HG02759 (cell line): Measurements from ENCODE around the gene CKAP4.

ENCODE experiments used
- ATAC-seq: cut with Tn5 transposase; IDR thresholded peaks from one replicate; pipeline ENCODE4 v1.9.1; 2021; ENCODE audit warnings: mild to moderate bottlenecking, moderate library complexity; ENCODE audit not compliant: unreplicated experiment

Gene CKAP4

DNA sequence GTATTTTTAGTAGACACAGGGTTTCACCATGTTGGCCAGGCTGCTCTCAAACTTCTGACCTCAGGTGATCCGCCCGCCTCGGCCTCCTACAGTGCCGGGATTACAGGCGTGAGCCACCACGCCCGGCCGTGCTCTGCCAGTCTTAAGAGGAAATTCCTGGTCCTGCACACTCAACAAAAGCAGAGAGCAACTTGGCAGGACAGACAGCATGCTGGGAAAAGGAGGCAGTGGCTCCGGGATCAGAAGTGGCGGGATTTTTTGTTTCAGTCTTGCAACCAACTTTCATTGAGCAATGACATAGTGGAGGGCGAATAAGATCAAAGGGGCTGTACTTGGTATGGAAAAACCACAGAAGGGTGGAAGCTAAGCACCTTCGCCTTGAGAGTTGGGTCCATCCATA lies 2.1 kb downstream of the CKAP4 start:
- ATAC-seq, result no peak

DNA sequence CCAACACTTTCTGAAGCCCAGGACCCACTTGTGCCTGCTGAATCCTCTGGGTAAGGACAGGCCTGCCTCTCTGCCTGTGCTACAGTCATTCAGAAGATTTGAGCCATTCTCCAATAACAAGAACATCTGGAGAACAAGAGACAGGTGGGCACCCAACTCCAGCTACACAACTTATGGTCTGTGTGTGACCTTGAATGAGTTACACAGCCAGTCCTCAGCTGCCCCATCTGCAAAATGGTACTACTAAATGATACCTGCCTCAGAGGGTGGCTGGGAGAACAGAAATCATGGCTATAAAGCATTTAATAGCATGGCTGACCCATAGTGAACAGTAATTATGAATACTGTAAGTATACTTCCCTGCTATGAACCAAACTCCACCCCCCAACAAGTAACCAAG lies 4.2 kb downstream of the CKAP4 start:
- ATAC-seq, result no peak

- no peak for ATAC-seq
These were observed 7.0 kb downstream of the CKAP4 start for GRCh38 chr12:106240821-106241220.

DNA sequence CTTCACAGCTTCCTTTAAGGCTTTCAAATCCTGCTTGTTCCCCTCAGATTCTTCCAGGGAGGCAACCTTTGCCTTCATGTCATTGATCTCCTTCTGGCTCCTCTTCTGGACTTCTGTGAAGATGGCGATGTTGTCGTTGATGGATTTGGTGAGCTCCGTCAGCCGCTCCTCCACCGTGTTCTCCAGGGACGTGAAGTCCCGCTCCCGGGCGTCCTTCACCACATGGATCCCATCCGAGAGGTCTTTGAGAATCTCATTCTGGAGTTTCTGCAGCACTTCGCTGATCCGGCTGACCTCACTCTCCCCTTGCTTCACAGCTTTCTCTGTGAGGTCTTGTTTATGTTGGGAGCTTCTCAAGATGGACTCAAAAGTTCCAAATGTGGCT lies 7.9 kb downstream of the CKAP4 start:
- no peak for ATAC-seq

DNA sequence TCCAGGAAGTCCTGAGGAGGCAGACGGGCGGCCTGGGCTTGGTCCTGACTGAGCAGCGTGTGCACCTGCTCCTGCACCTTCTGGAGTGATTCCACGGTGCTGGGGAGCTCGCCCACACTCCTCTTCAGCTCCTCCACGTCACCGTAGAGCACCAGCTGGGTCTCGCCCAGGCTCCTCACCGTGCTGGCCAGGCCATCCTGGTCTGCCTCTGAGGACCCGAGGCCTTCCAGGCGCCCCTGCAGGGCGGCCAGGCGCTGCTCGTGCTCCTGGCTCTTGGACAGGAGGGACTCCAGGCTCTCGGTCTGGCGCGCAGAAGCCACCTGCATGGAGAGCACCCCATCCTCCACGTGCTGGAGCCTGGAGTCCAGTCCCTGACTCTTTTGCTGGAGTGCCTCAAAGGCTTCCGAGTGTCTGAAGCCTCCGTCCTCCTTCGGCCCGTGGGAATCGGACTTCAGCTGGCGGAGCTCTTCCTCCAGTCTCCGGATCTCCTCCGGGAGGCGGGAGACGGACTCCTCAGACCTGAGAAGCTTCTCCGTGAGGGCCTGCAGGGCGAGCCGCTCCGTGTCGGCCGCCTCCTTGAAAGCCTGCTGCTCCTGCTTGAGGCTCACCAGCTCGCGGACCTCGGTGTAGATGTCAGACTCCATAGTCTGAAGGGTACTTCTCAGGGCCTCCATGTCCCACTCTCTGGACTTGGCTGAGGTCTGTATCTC lies 8.4 kb downstream of the CKAP4 start:
- ATAC-seq, result no peak

GRCh38 chr12:106238146-106238545 lies 9.7 kb downstream of the CKAP4 start:
- ATAC-seq, result no peak

DNA sequence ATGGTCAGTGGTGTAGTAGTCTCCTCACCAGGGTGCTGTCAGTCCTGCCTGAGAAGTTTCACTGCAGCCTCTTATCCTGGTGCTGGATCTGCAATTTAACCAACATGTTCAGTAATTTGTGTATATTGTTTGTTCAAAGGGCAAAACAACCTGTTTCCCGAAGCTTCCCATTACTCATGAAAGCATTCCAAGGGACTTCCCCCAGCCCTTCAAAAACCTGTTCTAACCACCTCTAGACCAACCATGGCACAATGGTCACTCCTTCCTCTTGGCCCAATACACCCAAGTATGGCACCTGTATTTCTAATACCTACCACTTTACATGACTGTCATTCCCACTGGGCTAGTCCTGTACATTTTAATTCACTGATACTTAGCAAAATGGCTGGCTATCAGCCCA lies 12.1 kb downstream of the CKAP4 start:
- no peak for ATAC-seq

DNA sequence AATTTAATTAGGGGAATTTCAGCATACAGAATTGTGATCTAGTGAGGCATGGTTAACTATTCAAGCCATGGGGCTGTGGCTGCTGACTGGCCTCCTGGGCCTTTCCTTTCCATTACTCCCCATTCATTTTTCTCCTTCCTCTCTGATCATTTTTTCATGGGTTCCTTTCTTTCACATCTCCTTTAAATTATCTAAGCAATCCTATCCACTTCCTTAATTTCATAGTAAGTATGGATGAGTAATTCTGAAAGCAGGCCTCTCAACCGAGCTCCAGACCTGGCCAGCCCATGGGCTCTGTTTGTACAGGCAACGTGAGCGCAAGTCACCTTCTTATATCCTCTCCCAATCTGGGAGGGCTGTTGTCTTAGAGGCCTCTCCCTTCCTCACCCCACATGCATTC lies 13.4 kb downstream of the CKAP4 start:
- no peak for ATAC-seq

DNA sequence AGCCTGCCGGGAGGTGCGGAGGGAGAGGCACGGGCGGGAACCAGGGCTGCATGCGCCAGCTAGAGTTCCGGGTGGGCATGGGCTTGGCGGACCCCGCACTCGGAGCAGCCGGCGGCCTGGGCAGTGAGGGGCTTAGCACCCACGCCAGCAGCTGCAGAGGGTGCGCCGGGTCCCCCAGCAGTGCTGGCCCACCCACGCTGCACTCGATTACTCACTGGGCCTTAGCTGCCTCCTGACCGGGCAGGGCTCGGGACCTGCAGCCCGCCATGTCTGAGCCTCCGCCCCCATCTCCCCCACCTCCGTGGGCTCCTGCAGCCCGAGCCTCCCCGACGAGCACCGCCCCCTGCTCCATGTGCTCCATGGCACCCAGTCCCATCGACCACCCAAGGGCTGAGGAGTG lies 14.8 kb downstream of the CKAP4 start:
- no peak for ATAC-seq

- ATAC-seq, result no peak
These were observed 18.7 kb downstream of the CKAP4 start for GRCh38 chr12:106229036-106229591.

DNA sequence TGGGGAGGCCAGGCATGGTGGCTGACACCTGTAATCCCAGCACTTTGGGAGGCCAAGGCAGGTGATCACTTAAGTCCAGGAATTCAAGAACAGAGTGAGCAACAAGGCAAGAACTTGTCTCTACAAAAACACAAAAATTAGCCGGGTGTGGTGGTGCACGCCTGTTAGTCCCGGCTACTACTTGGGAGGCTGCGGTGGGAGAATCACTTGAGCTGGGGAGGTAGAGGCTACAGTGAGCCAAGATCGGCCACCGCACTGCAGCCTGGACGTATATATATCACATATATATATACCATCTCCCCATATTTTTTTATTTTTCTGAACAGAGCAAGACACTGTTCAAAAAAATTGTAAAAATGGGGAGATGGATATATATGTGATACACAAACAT lies 19.5 kb downstream of the CKAP4 start:
- ATAC-seq, result no peak

DNA sequence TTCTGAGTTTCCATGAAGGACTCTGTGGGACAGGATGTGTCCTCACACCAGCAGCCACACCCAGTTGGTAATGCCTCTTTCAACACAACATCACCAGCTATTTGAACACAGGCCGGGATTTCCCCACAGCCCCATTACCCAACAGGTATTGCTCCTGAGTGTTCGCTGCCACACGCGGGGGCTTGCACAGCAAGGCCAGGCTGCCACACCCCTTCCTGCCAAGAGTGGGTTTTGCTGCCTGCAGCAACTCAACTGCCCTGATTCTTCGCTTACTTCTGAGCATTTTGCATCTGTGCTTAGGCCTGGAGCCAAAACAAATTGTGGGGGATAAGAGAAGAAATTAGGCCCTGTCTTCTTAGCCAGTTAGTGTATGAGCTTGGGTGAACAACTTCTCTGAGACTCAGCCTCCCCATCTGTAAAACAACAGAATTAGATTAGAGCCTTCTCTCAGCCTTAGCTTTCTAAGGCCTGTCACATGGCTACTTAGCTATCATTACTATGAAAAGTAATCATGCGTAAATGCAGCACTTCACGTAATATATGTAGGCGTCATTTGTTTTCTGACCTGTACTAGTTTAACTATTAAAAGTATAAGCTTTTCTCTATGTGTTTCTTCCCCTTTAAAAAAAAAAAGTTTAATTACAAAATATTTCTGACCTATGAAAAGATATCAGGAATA lies 20.0 kb downstream of the CKAP4 start:
- no peak for ATAC-seq

- peak; percentile 50 for ATAC-seq
These were observed 20.8 kb downstream of the CKAP4 start for GRCh38 chr12:106226884-106227640.

- ATAC-seq, result no peak
These were observed 23.5 kb downstream of the CKAP4 start for GRCh38 chr12:106224355-106224706.

DNA sequence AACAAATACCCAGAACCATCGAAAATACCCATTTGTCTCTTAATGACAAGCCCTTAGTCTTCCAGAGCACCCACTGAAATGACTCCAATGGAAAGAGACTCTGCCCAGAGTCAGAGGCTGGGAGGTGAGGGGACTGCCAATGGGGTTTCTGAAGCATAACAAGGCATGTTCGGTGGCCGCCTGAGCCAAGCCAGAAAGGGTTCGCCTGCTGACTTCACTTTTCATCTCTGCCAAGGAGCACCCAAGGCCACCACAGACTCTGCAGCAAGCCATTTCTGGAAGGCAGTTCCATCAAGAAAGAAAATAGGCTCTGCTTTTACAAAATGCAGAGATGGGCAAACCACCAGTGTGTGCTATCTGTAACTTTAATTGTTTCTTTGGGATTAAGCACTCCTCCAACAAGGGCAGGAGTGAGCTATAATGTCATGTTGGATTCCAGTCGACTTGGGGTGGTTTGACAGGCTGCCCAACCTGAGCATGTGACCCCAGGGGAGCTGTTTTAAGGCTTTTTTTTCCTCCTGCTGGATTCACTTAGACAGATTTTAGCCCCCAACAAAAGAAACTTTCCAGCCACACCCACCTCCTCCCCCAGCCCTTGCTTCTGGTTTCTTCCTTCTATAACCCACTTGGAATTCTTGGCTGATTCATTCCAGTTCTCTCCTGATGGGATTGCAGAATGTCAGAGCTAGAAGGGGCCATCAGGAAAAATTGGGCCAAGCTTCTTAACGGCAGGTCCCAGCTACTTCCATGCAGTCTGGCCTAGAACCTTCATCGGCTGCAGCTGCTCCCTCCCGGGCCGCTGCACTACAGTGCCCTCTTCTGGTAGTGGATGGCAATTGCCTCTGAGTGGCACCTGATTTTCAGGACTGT lies 24.1 kb downstream of the CKAP4 start:
- ATAC-seq, result no peak

GRCh38 chr12:106220536-106220935 lies 27.3 kb downstream of the CKAP4 start:
- ATAC-seq, result no peak

DNA sequence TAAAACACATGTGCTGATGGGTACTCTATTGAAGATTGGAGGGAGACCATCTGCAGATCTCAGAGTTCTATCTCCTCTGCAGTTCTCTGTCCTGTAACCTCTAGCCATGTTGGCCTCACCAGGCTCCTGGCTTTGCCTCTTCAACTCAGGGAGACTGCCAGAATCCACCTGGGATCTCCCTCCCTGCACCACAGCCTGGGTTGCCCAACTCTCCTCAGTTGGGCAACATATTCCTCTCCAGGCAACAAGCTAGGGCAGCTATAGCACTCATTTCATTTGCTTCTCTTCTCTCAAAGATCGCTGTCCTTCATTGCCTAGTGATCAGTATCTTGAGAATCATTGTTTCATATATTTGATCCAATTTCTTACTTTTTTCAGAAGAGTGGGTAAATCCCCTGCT lies 28.8 kb downstream of the CKAP4 start:
- no peak for ATAC-seq

DNA sequence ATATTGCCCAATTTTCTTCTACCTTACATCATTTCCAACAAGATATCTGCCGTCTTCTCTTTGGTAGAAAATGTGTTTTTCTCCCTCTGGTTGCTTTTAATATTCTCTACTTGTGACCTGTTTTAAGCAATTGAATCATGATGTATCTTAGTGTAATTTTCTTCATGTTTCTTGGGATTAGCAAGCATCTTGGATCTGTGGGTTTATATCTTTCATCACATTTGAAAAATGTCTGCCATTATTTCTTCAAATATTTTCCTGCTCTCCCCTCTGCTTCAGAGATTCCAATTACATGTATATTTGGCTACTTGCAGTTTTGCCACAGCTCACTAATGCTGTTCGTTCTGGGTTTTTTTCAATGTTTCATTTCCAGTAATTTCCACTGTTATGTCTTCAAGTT lies 30.1 kb downstream of the CKAP4 start:
- ATAC-seq, result no peak

DNA sequence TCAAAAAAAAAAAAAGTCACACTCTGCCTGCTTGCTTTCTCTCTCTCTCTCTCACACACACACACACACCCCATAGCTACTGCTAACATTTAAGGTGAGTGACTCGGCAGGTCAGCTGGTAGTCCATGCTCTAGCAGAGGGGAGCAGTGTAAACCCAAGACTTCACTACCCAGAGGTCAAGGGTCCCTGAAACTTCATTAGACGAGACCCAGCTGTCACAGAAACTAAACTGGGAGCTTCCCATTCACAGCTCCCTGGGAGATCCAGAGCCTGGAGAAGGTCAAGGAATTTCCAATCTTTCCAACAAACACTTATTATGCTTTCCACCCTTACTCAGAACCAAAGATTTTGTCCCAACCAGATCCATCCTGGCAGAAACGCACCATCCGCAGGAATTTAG lies 33.2 kb downstream of the CKAP4 start:
- ATAC-seq, result no peak

DNA sequence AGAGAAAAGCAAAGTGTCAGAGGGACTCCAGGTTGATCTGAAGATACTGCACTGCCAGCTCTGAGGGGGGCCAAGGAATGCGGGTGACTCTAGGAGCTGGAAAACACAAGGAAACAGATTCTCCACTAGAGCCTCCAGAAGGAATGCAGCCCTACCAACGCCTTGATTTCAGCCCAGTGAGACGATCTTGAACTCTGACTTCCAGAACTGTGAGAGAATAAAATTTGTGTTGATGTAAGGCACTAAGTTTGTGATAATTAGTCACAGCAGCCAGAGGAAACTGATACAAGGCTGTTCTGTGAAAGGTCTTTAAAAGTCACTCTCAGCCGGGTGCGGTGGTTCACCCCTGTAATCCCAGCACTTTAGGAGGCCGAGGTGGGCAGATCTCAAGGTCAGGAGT lies 34.2 kb downstream of the CKAP4 start:
- ATAC-seq, result no peak

DNA sequence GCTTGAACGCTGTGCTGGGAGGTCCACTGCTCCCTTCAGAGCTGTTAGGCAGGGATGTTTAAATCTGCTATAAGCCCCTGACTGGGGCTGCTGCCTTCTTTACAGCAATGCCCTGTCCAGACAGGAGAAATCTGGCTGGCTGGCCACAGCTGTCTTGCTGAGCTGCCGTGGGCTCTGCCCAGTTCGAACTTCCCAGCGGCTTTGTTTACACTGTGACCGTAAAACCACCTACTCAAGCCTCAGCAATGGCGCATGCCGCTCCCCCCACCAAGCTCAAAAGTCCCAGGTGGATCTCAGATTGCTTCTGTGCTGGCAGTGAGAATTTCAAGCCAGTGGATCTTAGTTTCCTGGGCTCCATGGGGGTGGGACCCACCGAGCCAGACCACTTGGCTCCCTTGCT lies 35.8 kb downstream of the CKAP4 start:
- ATAC-seq, result no peak
